Ectodermal cell (in vitro differentiated cells): Measurements from ENCODE around the gene SEC31B.

ENCODE experiments used
- H3K27ac ChIP-seq: 2 replicates; pipeline ENCODE4 v1.7.0; 2013; ENCODE audit warnings: mild to moderate bottlenecking, low read depth, low read length; ENCODE audit not compliant: insufficient read depth, poor library complexity, severe bottlenecking
- H3K27me3 ChIP-seq: 2 replicates; pipeline ENCODE4 v1.7.0; 2013; ENCODE audit warnings: mild to moderate bottlenecking, low read length; ENCODE audit not compliant: insufficient read depth, control insufficient read depth, poor library complexity, severe bottlenecking
- H3K36me3 ChIP-seq: one replicate; pipeline ENCODE4 v1.7.0; 2013; ENCODE audit warnings: low read length; ENCODE audit not compliant: control insufficient read depth, insufficient read depth
- H3K4me1 ChIP-seq: one replicate; pipeline ENCODE4 v1.7.0; 2013; ENCODE audit warnings: low read length; ENCODE audit not compliant: control insufficient read depth, insufficient read depth
- H3K4me3 ChIP-seq: 2 replicates; pipeline ENCODE4 v1.7.0; 2013; ENCODE audit warnings: low read depth, low read length, control low read depth; ENCODE audit not compliant: insufficient read depth
- H3K9me3 ChIP-seq: 2 replicates; pipeline ENCODE4 v1.7.0; 2013; ENCODE audit warnings: mild to moderate bottlenecking, low read length, moderate library complexity; ENCODE audit not compliant: control insufficient read depth
- WGBS, 2 experiments: methylation state at CpG; one replicate each; pipeline ENCODE4 v1.1.7; 2013; ENCODE audit warnings: missing lambda C conversion rate in 2 of 2; 5-methylcytosine and 5-hydroxymethylcytosine counted together

SEC31B gene

GRCh38 chr10:100446130-100446761 is 73.4 kb downstream of the SEC31B start:
- WGBS, 2 experiments = 54 to 59% methylated on average over 4 of the region's 4 CpGs

GRCh38 chr10:100442548-100442947 is 77.1 kb downstream of the SEC31B start:
- no peaks in the 10 kb centered on the region for H3K36me3 ChIP-seq
- 92 to 97% methylated on average over 3 of the region's 3 CpGs for WGBS, 2 experiments
- no peaks in the 10 kb centered on the region for H3K4me1 ChIP-seq
- H3K27ac ChIP-seq = no peak overlapping the region
- H3K4me3 ChIP-seq = no peak overlapping the region
- H3K9me3 ChIP-seq = no peaks in the 10 kb centered on the region
- H3K27me3 ChIP-seq = peaks cover 16% of the 10 kb centered on the region

More at GRCh38 chr10:100446130-100446761, 73.4 kb downstream of the SEC31B start:
- no peak overlapping the region for H3K4me3 ChIP-seq
- H3K4me1 ChIP-seq = no peaks in the 10 kb centered on the region
- H3K27ac ChIP-seq = no peak overlapping the region
- H3K36me3 ChIP-seq = no peaks in the 10 kb centered on the region
- no peaks in the 10 kb centered on the region for H3K9me3 ChIP-seq
- peaks cover 3% of the 10 kb centered on the region for H3K27me3 ChIP-seq

GRCh38 chr10:100438674-100439315 is 80.9 kb downstream of the SEC31B start:
- Histone ChIP-seq H3K36me3 (no peaks in the 10 kb centered on the region), H3K27me3 (peaks cover 17% of the 10 kb centered on the region), H3K4me1 (peaks cover 4% of the 10 kb centered on the region), H3K27ac (no peak overlapping the region), H3K9me3 (no peaks in the 10 kb centered on the region), H3K4me3 (no peak overlapping the region)
- 95% methylated on average over 6 of the region's 6 CpGs for WGBS, 2 experiments
